ENCODE results near the gene RELT. TPM values are rescaled to one million over a fixed set of nuclear protein-coding genes. Genes with fewer than 3 reads are reported as not detected.
A peak's percentile ranks its signal among the peaks of the same experiment; 100 is the strongest.

RELT gene
- total RNA-seq, 1 donor from 2014 or later: 15.2 TPM

DNA sequence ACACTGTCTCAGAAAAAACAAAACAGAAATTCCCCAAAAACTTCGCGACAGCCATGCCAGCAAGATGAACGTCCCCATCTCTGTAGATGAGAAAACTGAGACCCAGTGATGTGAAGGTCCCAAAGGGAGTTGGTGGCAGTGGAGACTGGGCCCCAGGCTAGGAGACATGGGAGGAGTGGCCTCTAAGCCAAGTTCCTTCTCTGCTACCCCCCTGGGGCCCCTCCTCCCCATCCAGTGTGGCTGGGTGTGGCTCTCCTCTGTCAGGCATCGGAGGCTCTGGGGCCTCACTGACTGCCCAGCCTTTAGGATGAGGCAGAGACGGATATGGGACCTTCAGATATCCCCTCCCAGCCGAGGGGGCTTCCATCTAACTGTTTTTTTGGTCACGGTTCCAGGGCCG, 9.8 kb downstream of the RELT start:
- Mint-ChIP-seq H3K4me1 (ENCODE audit: unreplicated experiment) (peaks cover 47% of the 10 kb centered on the region), H3K4me3 (ENCODE audit: unreplicated experiment) (no peak overlapping the region), H3K27me3 (ENCODE audit: unreplicated experiment) (peaks cover 17% of the 10 kb centered on the region), H3K36me3 (ENCODE audit: low read depth, unreplicated experiment) (no peaks in the 10 kb centered on the region), H3K9me3 (ENCODE audit: unreplicated experiment) (no peaks in the 10 kb centered on the region), H3K27ac (ENCODE audit: unreplicated experiment) (no peak overlapping the region)
- DNase-seq (ENCODE audit: low spot score): no peak
- TF ChIP-seq, protein P1, sequence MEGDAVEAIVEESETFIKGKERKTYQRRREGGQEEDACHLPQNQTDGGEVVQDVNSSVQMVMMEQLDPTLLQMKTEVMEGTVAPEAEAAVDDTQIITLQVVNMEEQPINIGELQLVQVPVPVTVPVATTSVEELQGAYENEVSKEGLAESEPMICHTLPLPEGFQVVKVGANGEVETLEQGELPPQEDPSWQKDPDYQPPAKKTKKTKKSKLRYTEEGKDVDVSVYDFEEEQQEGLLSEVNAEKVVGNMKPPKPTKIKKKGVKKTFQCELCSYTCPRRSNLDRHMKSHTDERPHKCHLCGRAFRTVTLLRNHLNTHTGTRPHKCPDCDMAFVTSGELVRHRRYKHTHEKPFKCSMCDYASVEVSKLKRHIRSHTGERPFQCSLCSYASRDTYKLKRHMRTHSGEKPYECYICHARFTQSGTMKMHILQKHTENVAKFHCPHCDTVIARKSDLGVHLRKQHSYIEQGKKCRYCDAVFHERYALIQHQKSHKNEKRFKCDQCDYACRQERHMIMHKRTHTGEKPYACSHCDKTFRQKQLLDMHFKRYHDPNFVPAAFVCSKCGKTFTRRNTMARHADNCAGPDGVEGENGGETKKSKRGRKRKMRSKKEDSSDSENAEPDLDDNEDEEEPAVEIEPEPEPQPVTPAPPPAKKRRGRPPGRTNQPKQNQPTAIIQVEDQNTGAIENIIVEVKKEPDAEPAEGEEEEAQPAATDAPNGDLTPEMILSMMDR (IDR thresholded peaks at IDR 0.05; ENCODE audit: unreplicated experiment): no peak

DNA sequence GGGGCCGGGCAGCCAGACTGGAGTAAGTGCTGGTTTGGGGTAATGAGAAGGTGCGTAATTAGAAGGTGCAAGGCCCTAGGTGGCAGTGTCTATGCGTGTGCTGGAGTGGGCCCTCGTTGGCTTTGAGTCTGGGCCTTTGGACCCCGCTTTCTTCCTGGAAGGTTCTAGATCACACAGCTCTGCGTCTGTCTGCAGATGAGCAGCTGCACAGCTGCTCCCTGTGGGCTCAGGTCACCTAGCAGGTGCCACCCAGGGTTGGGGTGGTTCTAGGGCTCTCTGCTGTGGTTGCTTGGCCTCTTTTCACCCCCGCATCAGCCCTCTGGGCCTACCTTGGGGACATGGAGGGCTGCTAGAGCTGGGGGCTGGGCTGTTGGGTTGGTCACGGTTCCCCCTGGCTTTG, 10.3 kb downstream of the RELT start:
- TF ChIP-seq, protein P1 (IDR thresholded peaks at IDR 0.05; ENCODE audit: unreplicated experiment): no peak
- no peak for DNase-seq (ENCODE audit: low spot score)
- H3K9me3 Mint-ChIP-seq (ENCODE audit: unreplicated experiment): no peaks in the 10 kb centered on the region
- H3K27me3 Mint-ChIP-seq (ENCODE audit: unreplicated experiment): peaks cover 17% of the 10 kb centered on the region
- no peak overlapping the region for H3K27ac Mint-ChIP-seq (ENCODE audit: unreplicated experiment)
- peaks cover 47% of the 10 kb centered on the region for H3K4me1 Mint-ChIP-seq (ENCODE audit: unreplicated experiment)
- H3K36me3 Mint-ChIP-seq (ENCODE audit: low read depth, unreplicated experiment): no peaks in the 10 kb centered on the region
- H3K4me3 Mint-ChIP-seq (ENCODE audit: unreplicated experiment): no peak overlapping the region

DNA sequence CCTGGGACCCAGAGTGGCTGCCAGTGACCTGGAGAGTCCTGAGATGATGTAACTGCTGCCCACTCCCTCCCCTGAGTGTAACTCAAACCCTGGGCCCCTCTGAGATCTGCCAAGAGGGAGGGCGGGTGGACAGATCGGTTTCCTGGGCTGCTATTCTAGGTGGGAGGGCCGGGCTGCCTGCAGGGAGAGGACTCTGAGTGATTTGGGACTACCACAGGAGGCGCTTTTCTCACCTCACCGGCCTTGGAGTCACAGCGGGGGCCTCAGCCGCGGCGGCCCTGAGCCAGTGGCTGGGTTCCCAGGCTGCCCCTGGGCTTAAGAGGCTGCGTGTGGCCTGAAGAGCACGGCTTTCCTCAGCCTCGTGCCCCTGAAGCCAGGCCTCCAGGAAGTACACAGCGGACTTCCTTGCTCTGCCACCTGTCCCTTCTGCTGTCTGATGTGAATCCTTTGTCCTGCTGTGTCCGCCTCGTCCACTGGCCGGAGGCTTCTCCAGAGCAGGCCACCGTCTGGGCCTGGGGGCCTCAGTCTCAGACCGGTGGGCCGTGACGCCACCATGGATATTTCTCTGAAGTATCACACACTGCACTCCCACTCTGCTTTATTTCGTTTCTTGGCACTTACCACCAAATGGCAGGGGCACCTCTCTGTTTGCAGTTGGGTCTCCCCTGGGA, 11.5 kb downstream of the RELT start:
- Mint-ChIP-seq H3K27me3 (ENCODE audit: unreplicated experiment) (peaks cover 16% of the 10 kb centered on the region), H3K4me3 (ENCODE audit: unreplicated experiment) (peak overlapping the region; percentile 51), H3K4me1 (ENCODE audit: unreplicated experiment) (peaks cover 47% of the 10 kb centered on the region), H3K27ac (ENCODE audit: unreplicated experiment) (peak overlapping the region; percentile 68), H3K36me3 (ENCODE audit: low read depth, unreplicated experiment) (no peaks in the 10 kb centered on the region), H3K9me3 (ENCODE audit: unreplicated experiment) (no peaks in the 10 kb centered on the region)
- TF ChIP-seq, protein P1 (IDR thresholded peaks at IDR 0.05; ENCODE audit: unreplicated experiment): no peak
- no peak for DNase-seq (ENCODE audit: low spot score)

DNA sequence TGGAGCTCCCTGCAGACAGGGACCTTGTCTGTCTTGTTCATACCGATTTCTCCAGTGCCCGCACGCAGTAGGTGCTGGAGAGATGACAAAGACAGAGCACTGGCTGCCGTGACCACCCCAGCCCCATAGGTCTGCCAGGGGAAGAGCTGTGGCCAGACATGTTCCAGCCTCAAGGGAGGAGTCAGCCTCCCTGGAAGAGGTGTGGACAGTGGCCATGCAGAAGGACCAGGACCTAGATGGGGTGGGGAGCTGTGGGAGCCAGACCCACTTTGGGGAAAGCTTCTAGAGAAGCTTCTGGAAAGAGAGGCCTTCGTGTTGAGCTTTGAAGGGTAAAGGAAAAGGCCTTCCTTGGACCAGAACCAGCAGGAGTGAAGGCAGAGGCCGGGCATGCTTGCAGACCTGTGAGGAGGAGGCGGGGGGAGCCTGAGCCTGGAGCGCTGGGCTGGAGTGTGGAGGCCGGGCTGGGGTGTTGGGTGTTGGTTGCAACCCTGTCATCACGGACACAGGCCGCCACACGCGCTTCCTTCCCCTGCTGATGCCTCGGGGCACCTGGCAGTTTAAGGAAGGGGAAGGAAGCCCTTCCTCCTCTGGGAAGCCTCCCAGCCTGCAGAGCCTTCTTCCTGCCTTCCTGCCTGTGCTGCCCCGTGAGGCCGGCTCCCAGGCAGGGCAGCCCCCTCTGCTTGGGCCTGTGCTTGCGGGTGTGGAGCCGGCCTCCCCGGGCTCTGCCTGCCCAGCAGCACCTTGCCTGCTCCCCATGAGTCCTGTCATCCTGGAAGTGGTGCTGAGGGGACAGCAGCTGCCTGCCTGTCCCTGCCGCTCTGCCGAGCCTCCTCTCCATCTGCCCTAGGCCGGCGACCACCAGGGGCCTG, 12.3 kb downstream of the RELT start:
- no peaks in the 10 kb centered on the region for H3K36me3 Mint-ChIP-seq (ENCODE audit: low read depth, unreplicated experiment)
- H3K9me3 Mint-ChIP-seq (ENCODE audit: unreplicated experiment): no peaks in the 10 kb centered on the region
- peaks cover 49% of the 10 kb centered on the region for H3K4me1 Mint-ChIP-seq (ENCODE audit: unreplicated experiment)
- peak overlapping the region; percentile 51 for H3K4me3 Mint-ChIP-seq (ENCODE audit: unreplicated experiment)
- peak overlapping the region; percentile 61 for H3K27ac Mint-ChIP-seq (ENCODE audit: unreplicated experiment)
- H3K27me3 Mint-ChIP-seq (ENCODE audit: unreplicated experiment): peaks cover 19% of the 10 kb centered on the region
- DNase-seq (ENCODE audit: low spot score): peak; percentile 34
- TF ChIP-seq, protein P1 (IDR thresholded peaks at IDR 0.05; ENCODE audit: unreplicated experiment): no peak

DNA sequence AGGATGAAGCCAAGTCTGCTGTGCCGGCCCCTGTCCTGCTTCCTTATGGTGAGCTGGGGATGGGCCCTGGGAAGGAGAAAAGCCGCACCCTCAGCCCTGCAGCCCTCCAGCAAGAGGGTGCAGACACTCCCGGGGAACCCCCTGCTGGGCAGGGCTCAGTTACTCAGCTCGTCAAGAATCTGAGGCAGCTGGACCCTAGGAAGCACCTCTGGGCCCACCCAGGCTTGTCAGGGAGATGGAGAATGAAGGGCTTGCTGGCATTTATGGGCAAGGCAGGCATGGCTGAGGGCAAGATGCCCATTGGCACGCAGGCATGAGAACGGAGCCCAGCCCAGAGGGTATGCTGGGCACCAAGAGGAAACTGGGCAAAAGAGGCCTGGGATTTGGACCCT, 12.9 kb downstream of the RELT start:
- no peaks in the 10 kb centered on the region for H3K9me3 Mint-ChIP-seq (ENCODE audit: unreplicated experiment)
- peaks cover 18% of the 10 kb centered on the region for H3K27me3 Mint-ChIP-seq (ENCODE audit: unreplicated experiment)
- no peaks in the 10 kb centered on the region for H3K36me3 Mint-ChIP-seq (ENCODE audit: low read depth, unreplicated experiment)
- H3K4me3 Mint-ChIP-seq (ENCODE audit: unreplicated experiment): no peak overlapping the region
- DNase-seq (ENCODE audit: low spot score): no peak
- H3K4me1 Mint-ChIP-seq (ENCODE audit: unreplicated experiment): peaks cover 43% of the 10 kb centered on the region
- TF ChIP-seq, protein P1 (IDR thresholded peaks at IDR 0.05; ENCODE audit: unreplicated experiment): no peak
- peak overlapping the region; percentile 61 for H3K27ac Mint-ChIP-seq (ENCODE audit: unreplicated experiment)

Measured in endothelial cell (in vitro differentiated cells).